H1 (cell line): ENCODE results near the gene SLC30A9. TPM values are rescaled to one million over a fixed set of nuclear protein-coding genes. Genes with fewer than 3 reads are reported as not detected.

Experiments used
- CTBP2 ChIP-seq: IDR thresholded peaks from 2 replicates; pipeline ENCODE4 v1.7.0; 2011; ENCODE audit warnings: borderline replicate concordance, mild to moderate bottlenecking, moderate library complexity, mixed read lengths, low read length; ENCODE audit not compliant: insufficient read depth, insufficient read length
- KDM4A ChIP-seq: IDR thresholded peaks from one replicate; pipeline ENCODE4 v1.7.1; 2012; ENCODE audit warnings: low read depth, mild to moderate bottlenecking, moderate library complexity, low read length, inconsistent platforms; ENCODE audit not compliant: severe bottlenecking
- POU5F1 ChIP-seq: IDR thresholded peaks from 2 replicates; pipeline ENCODE4 v1.6.1; 2011; ENCODE audit warnings: low read depth, mild to moderate bottlenecking, low read length, moderate library complexity
- SAP30 ChIP-seq: fragments of 300-600 bp; sonication (generic); IDR thresholded peaks from 2 replicates; pipeline ENCODE4 v1.7.1; 2012; ENCODE audit warnings: low read length, moderate library complexity, mild to moderate bottlenecking, inconsistent platforms; ENCODE audit not compliant: insufficient read depth, insufficient replicate concordance
- SP2 ChIP-seq: IDR thresholded peaks from 2 replicates; pipeline ENCODE4 v1.6.1; 2012; ENCODE audit warnings: mild to moderate bottlenecking, low read length, inconsistent platforms
- polyA plus RNA-seq, 7 experiments: library from polyadenylated mRNA; depleted of rRNA in 3 of 7; stranded (reverse) in 5 of 7; unstranded in 2 of 7; fragments of >200 nt in 5 of 7; fragments of 200-250 nt in 2 of 7; gene quantifications; 1 replicate in 5 of 7; 2 replicates in 1 of 7; 4 replicates in 1 of 7; pipeline versions ENCODE4 v1.2.1 to v1.2.3, GENCODE V29; 2011 to 2013; ENCODE audit warnings: missing spikeins in 2 of 7, mixed read lengths in 2 of 7
- total RNA-seq: library from RNA; stranded (reverse); fragmentation: NEBNext Ultra II Directional; extraction: Animal tissue kit (Norgen Biotek cat#: 25700); gene quantifications from 2 replicates; pipeline ENCODE4 v1.2.1, GENCODE V29; 2021

The SLC30A9 gene
- total and polyA plus RNA-seq, 2 of the 8 experiments (the other 6 are each of a cell fraction or from before 2014, with no cell fraction given) = 41.2 to 67.2 TPM

DNA sequence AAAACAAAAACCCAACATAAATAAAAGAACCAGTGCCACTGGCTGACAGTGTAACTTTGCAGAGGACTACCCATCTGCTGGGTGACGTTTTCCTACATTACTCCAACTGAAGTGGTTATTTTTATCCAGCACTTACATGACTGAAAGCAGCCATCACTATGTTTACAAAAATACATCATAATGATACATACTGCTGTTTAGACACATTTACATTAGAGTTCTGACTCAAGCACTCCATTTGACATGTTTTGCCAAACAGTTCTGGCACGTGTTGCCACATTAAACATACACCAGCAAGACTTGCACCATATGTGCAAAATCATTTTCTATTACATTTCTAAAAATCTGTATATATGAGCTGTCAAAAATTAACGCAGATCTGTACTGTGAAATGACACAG is 122.5 kb downstream of the SLC30A9 start (continued):
- TF ChIP-seq POU5F1 = no peak
- TF ChIP-seq KDM4A = no peak
- TF ChIP-seq CTBP2 = no peak
- no peak for TF ChIP-seq SP2
- TF ChIP-seq SAP30 = no peak
